Thoracic aorta (tissue), 2 donors: Measurements from ENCODE around the gene PAX1. TPM values are rescaled to one million over a fixed set of nuclear protein-coding genes. Genes with fewer than 3 reads are reported as not detected.

Experiments
- ATAC-seq: fragments of 150-250 bp; one replicate; pipeline ENCODE4 v1.8.0; 2017; ENCODE audit warnings: low read depth; ENCODE audit not compliant: insufficient number of reproducible peaks, low FRiP score
- DNase-seq: peaks from one replicate; pipeline ENCODE4 v3.0.0-alpha.2; 2020; ENCODE audit warnings: low spot score
- H3K27ac ChIP-seq, 2 donors: fragments of 200-600 bp; sonication (generic); 1 replicate in 1 of 2; 2 replicates in 1 of 2; pipeline ENCODE4 v1.5.1; 2016; ENCODE audit warnings: mild to moderate bottlenecking in 2 of 2, moderate library complexity in 2 of 2
- H3K27me3 ChIP-seq: fragments of 200-600 bp; sonication (generic); replicated peaks from 2 replicates; pipeline ENCODE4 v1.6.0; 2016; ENCODE audit warnings: mild to moderate bottlenecking; ENCODE audit not compliant: insufficient read depth
- H3K36me3 ChIP-seq: fragments of 200-600 bp; sonication (generic); one replicate; pipeline ENCODE4 v1.5.1; 2016
- H3K4me1 ChIP-seq, 2 donors: fragments of 200-600 bp; sonication (generic); 1 replicate in 1 of 2; 2 replicates in 1 of 2; pipeline versions ENCODE4 v1.5.1 to v1.6.0; 2016; ENCODE audit warnings: low read depth in 2 of 2, mild to moderate bottlenecking in 1 of 2; ENCODE audit not compliant: control insufficient read depth in 1 of 2
- H3K4me3 ChIP-seq: fragments of 200-600 bp; sonication (generic); 2 replicates; pipeline ENCODE4 v1.5.1; 2016; ENCODE audit warnings: mild to moderate bottlenecking
- H3K9me3 ChIP-seq: fragments of 200-600 bp; sonication (generic); 2 replicates; pipeline ENCODE4 v1.5.1; 2016
- total RNA-seq, 2 donors: library from RNA; depleted of rRNA; stranded (reverse); fragments of >200 nt; gene quantifications; one replicate each; pipeline versions ENCODE4 v1.1.0 to v1.2.3, GENCODE V29; 2016
- TF ChIP-seq, protein P1 (sequence below): fragments of 200-600 bp; sonication (generic); IDR thresholded peaks from one replicate; pipeline ENCODE4 v1.5.1; 2019; ENCODE audit warnings: antibody characterized with exemption

The PAX1 gene
- total RNA-seq, 2 donors from 2014 or later = not detected

DNA sequence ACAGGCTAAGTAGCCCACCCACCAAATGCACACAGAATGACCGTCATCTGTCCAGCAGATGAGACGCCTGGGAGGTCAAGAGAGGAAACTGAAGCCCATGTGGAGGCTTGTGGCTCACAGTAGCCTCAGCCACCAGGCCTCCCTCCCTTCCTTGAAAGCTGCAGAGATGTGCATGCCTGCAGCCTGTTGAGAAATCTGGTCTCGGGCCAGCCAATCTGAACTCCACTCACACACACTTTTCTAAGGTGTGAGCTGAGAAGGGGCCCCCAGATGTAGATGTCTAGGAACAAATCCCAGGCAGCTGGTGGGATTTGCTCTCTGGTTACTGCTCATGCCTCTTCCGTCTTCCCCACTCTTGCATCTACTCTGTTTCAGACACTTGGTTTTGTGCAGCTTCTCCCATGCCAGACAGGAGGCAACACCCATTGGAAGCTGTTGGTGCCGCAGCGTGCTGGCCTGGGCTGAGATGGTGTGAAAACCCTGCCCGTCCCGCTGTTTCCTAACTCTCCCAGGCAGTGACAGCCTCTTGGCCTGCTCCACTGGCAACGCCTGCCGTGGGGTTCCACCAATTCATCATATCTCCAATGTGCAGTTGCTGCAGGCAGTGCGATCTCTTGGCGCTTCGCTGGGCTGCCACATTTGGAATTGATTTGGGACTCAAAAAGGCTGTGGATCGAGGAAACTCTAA lies 24.1 kb upstream of the PAX1 start:
- H3K27ac ChIP-seq = no peak overlapping the region
- peaks cover 0 to 17% of the 10 kb centered on the region in 2 donors for H3K4me1 ChIP-seq
- no peaks in the 10 kb centered on the region for H3K27me3 ChIP-seq
- peak overlapping the region; percentile 59 for H3K4me3 ChIP-seq
- no peaks in the 10 kb centered on the region for H3K9me3 ChIP-seq
- ATAC-seq = no peak
- no peaks in the 10 kb centered on the region for H3K36me3 ChIP-seq
- TF ChIP-seq, protein P1, sequence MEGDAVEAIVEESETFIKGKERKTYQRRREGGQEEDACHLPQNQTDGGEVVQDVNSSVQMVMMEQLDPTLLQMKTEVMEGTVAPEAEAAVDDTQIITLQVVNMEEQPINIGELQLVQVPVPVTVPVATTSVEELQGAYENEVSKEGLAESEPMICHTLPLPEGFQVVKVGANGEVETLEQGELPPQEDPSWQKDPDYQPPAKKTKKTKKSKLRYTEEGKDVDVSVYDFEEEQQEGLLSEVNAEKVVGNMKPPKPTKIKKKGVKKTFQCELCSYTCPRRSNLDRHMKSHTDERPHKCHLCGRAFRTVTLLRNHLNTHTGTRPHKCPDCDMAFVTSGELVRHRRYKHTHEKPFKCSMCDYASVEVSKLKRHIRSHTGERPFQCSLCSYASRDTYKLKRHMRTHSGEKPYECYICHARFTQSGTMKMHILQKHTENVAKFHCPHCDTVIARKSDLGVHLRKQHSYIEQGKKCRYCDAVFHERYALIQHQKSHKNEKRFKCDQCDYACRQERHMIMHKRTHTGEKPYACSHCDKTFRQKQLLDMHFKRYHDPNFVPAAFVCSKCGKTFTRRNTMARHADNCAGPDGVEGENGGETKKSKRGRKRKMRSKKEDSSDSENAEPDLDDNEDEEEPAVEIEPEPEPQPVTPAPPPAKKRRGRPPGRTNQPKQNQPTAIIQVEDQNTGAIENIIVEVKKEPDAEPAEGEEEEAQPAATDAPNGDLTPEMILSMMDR = no peak
- DNase-seq = no peak

DNA sequence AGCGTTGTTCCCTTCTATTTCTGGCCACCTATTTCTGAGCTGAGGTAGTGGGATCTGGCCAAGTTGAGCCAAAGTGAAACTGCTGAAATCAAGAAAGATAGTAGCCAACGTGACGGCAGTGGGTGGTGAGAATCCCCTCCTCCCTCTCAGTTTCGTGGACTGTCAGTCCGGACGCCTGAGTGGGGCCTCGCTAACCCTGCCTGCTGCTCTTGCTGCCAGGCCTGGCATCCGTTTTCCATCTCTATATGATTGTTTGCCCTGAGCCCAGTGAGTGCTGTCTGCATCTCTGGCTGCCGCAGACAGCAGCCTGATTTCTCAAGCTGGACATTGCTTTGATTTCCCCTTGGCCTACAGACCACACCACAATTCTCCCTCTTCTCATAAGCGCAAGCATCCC lies 23.5 kb upstream of the PAX1 start:
- no peaks in the 10 kb centered on the region for H3K9me3 ChIP-seq
- H3K27me3 ChIP-seq = no peaks in the 10 kb centered on the region
- DNase-seq (no peak), ATAC-seq (no peak)
- H3K36me3 ChIP-seq = no peaks in the 10 kb centered on the region
- H3K4me3 ChIP-seq = peak overlapping the region; percentile 59
- H3K27ac ChIP-seq = no peak overlapping the region
- TF ChIP-seq, protein P1 = no peak
- H3K4me1 ChIP-seq = peaks cover 0 to 17% of the 10 kb centered on the region in 2 donors

DNA sequence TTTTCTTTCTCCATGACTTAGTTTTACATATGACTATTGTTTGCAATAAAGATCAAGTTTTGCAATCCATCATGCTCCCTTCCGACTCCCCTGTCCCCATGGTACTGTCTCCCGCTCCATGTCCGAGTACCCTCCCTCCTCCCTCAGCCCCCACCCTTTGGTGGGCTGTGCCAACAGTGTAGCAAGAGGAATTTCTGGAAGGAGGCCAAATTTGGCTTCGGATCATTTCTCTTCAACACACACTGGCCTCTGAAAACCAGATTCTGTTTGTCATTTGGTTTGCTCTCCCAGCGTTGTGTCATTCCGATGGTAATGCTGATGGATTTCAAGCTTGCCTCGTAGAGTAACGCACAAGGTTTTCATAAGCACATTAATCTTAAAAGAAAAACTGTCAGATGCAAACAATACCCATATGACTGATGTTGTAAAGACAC lies 22.9 kb upstream of the PAX1 start:
- DNase-seq (no peak), ATAC-seq (no peak)
- Histone ChIP-seq H3K27me3 (no peaks in the 10 kb centered on the region), H3K36me3 (no peaks in the 10 kb centered on the region), H3K27ac (no peak overlapping the region), H3K4me3 (no peak overlapping the region), H3K4me1 (peaks cover 0 to 17% of the 10 kb centered on the region in 2 donors), H3K9me3 (no peaks in the 10 kb centered on the region)
- TF ChIP-seq, protein P1 = no peak

DNA sequence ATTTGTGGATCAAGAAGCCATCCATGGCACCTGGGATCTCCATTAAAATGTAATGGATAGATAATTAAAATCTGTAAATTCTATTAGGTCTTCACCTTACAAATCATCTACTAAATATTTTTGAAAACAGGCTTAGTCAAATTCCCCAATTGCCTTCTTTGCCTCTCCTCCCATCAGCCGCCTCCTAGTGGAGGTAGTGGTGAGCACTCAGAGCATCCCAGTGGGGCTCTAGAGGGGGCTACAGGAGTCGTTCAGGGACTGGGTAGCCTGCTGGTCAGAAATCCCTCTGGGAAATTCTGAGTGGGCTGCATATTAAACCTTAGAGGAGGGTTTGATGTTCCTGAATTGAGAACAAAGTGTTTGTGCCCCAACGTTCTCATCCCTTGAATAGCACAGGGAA lies 20.8 kb upstream of the PAX1 start:
- TF ChIP-seq, protein P1 = no peak
- no peaks in the 10 kb centered on the region for H3K36me3 ChIP-seq
- no peaks in the 10 kb centered on the region for H3K27me3 ChIP-seq
- no peak overlapping the region for H3K27ac ChIP-seq
- DNase-seq = no peak
- H3K4me3 ChIP-seq = no peak overlapping the region
- H3K4me1 ChIP-seq = peaks cover 0 to 17% of the 10 kb centered on the region in 2 donors
- no peak for ATAC-seq
- no peaks in the 10 kb centered on the region for H3K9me3 ChIP-seq

GRCh38 chr20:21685981-21686380 lies 19.5 kb upstream of the PAX1 start:
- Histone ChIP-seq H3K27ac (no peak overlapping the region), H3K27me3 (no peaks in the 10 kb centered on the region), H3K36me3 (no peaks in the 10 kb centered on the region), H3K9me3 (no peaks in the 10 kb centered on the region), H3K4me3 (no peak overlapping the region), H3K4me1 (peaks cover 0 to 15% of the 10 kb centered on the region in 2 donors)
- TF ChIP-seq, protein P1 = no peak
- DNase-seq = no peak
- no peak for ATAC-seq
